H1 (cell line): Measurements from ENCODE around the gene MAGI3. TPM values are rescaled to one million over a fixed set of nuclear protein-coding genes. Genes with fewer than 3 reads are reported as not detected.

Experiments
- CBX8 ChIP-seq: fragments of 300-800, 300-1000 bp; sonication (generic); IDR thresholded peaks from 2 replicates; pipeline ENCODE4 v1.7.1; 2016; ENCODE audit warnings: low read depth, low read length, borderline replicate concordance
- CHD1 ChIP-seq: IDR thresholded peaks from 2 replicates; pipeline ENCODE4 v1.6.1; 2012; ENCODE audit warnings: low read depth, low read length, improper control_type of control experiment
- GTF2F1 ChIP-seq: IDR thresholded peaks from 2 replicates; pipeline ENCODE4 v1.6.1; 2012; ENCODE audit warnings: low read depth, low read length, improper control_type of control experiment, borderline replicate concordance
- MAFK ChIP-seq: IDR thresholded peaks from 2 replicates; pipeline ENCODE4 v1.6.1; 2012; ENCODE audit warnings: low read depth, mild to moderate bottlenecking, improper control_type of control experiment, low read length
- POLR2AphosphoS5 ChIP-seq: IDR thresholded peaks from 2 replicates; pipeline ENCODE4 v1.6.1; 2011; ENCODE audit warnings: low read depth, low read length
- TAF1 ChIP-seq: IDR thresholded peaks from 2 replicates; pipeline ENCODE4 v1.6.1; 2011; ENCODE audit warnings: mild to moderate bottlenecking, low read depth, low read length
- TEAD4 ChIP-seq: IDR thresholded peaks from 2 replicates; pipeline ENCODE4 v1.6.1; 2012; ENCODE audit warnings: low read depth, low read length, inconsistent platforms, mixed read lengths
- polyA plus RNA-seq, 7 experiments: library from polyadenylated mRNA; depleted of rRNA in 3 of 7; stranded (reverse) in 5 of 7; unstranded in 2 of 7; fragments of >200 nt in 5 of 7; fragments of 200-250 nt in 2 of 7; gene quantifications; 1 replicate in 5 of 7; 2 replicates in 1 of 7; 4 replicates in 1 of 7; pipeline versions ENCODE4 v1.2.1 to v1.2.3, GENCODE V29; 2011 to 2013; ENCODE audit warnings: missing spikeins in 2 of 7, mixed read lengths in 2 of 7
- total RNA-seq: library from RNA; stranded (reverse); fragmentation: NEBNext Ultra II Directional; extraction: Animal tissue kit (Norgen Biotek cat#: 25700); gene quantifications from 2 replicates; pipeline ENCODE4 v1.2.1, GENCODE V29; 2021

Gene MAGI3
- total and polyA plus RNA-seq, 2 of the 8 experiments (the other 6 are each of a cell fraction or from before 2014, with no cell fraction given): 2.3 to 7.8 TPM

- TF ChIP-seq MAFK (no peak), TAF1 (no peak), TEAD4 (no peak), GTF2F1 (no peak), CHD1 (no peak), POLR2AphosphoS5 (no peak), CBX8 (no peak)
Measured at GRCh38 chr1:113533061-113533460, 142.7 kb downstream of the MAGI3 start (continued).
